Keratinocyte (primary cell): Measurements from ENCODE around the gene OPRL1.
A peak's percentile ranks its signal among the peaks of the same experiment; 100 is the strongest.

Experiments used
- CTCF ChIP-seq, 3 experiments: IDR thresholded peaks in 1 of 3; conservative IDR thresholded peaks in 1 of 3; optimal IDR thresholded peaks in 1 of 3; 2 replicates in 2 of 3; 3 replicates in 1 of 3; pipeline versions ENCODE3 to v1.5.1; 2011; ENCODE audit warnings: low read length in 3 of 3, mild to moderate bottlenecking in 3 of 3, moderate library complexity in 2 of 3, control low read depth in 1 of 3, inconsistent platforms in 1 of 3; ENCODE audit not compliant: insufficient read depth in 2 of 3; ENCODE audit errors: extremely low read depth in 1 of 3
- EZH2 ChIP-seq: IDR thresholded peaks from one replicate; pipeline ENCODE4 v1.6.1; 2012; ENCODE audit warnings: inconsistent platforms, mild to moderate bottlenecking, low read length, moderate library complexity

- TF ChIP-seq CTCF (optimal IDR thresholded peaks at IDR 0.05 in 1 of 3, IDR thresholded peaks at IDR 0.05 in 1 of 3, conservative IDR thresholded peaks at IDR 0.05 in 1 of 3; ENCODE audit: extremely low read depth in 1 of 3, insufficient read depth in 2 of 3, low read length in 3 of 3), result no peak
- TF ChIP-seq EZH2, result peak; percentile 79
These were observed 31.4 kb upstream of the OPRL1 start for GRCh38 chr20:64048402-64049044.
